VCaP (cell line): ENCODE data around the gene UST.
A peak's percentile ranks its signal among the peaks of the same experiment; 100 is the strongest.
"Not testable (repeated sequence)": the region's sequence is repeated elsewhere in the genome, so short reads cannot be mapped to it uniquely, and the experiment has no call there.

Source experiments
- H3K27ac ChIP-seq: fragments of 450-650 bp; 2 replicates; pipeline ENCODE4 v1.5.1; 2017
- TF ChIP-seq, protein P1 (sequence below): fragments of 450-650 bp; conservative IDR thresholded peaks from 2 replicates; pipeline ENCODE4 v1.5.1; 2017; ENCODE audit warnings: mild to moderate bottlenecking, moderate library complexity

The UST gene

DNA sequence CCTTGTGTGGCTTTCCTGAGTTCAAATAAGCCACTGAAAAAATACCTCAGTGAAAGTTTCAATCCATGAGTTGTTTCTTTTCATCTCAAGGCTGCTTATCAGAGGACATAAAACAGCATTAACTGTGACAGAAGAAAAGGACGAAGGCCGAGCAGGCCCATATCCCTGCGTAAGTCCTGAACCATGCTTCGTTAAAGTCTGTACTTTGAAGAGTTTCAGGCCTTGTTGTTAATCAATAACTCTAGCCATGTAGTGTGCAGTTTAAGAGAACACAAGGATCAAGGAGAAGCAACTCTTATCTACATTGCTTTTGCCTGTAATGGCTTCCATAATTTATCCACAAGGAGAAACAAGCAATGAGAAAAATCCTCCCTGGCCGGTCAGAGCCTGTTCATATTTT lies 165.4 kb downstream of the UST start:
- TF ChIP-seq, protein P1, sequence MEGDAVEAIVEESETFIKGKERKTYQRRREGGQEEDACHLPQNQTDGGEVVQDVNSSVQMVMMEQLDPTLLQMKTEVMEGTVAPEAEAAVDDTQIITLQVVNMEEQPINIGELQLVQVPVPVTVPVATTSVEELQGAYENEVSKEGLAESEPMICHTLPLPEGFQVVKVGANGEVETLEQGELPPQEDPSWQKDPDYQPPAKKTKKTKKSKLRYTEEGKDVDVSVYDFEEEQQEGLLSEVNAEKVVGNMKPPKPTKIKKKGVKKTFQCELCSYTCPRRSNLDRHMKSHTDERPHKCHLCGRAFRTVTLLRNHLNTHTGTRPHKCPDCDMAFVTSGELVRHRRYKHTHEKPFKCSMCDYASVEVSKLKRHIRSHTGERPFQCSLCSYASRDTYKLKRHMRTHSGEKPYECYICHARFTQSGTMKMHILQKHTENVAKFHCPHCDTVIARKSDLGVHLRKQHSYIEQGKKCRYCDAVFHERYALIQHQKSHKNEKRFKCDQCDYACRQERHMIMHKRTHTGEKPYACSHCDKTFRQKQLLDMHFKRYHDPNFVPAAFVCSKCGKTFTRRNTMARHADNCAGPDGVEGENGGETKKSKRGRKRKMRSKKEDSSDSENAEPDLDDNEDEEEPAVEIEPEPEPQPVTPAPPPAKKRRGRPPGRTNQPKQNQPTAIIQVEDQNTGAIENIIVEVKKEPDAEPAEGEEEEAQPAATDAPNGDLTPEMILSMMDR: no peak
- peak overlapping the region; percentile 56 for H3K27ac ChIP-seq

DNA sequence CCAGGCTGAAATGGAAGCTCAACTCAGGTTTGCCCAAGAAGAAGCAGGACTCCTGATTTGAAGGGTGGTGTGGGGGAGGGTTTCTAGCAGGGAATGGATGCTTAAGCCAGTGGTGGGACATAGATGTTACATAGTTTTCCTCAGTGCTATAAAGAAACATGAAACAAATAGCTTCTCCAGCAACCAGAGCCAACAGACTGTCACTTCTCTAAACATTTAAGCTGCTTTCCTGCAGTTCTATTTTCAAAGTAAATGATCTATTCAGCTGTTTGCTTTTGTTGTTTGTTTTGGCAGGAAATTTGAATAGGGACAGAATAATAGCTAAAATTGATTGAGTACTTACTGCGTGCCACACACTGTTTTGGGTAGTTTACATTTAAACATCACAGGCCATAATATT lies 169.0 kb downstream of the UST start:
- H3K27ac ChIP-seq: peak overlapping the region; percentile 40
- TF ChIP-seq, protein P1: no peak

DNA sequence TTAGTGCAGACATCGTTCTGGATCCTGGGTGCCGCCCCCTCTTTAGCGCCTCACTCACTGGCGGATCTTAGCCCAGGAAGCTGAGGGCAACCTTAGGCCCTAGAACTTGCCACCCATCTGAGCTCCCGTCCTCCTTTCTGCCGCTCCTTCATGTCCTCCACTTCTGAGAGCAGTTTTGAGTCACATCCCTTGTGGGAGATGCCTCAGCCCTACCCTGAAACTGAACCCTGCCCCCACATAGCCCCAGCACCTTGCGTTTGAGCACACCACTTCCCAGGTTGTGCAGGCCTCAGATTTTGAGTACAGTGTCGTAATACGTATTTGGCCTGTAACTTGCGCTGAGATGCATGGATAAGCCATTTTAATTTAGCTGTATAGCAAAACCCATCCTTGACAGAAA lies 169.7 kb downstream of the UST start:
- not testable (repeated sequence) for H3K27ac ChIP-seq

DNA sequence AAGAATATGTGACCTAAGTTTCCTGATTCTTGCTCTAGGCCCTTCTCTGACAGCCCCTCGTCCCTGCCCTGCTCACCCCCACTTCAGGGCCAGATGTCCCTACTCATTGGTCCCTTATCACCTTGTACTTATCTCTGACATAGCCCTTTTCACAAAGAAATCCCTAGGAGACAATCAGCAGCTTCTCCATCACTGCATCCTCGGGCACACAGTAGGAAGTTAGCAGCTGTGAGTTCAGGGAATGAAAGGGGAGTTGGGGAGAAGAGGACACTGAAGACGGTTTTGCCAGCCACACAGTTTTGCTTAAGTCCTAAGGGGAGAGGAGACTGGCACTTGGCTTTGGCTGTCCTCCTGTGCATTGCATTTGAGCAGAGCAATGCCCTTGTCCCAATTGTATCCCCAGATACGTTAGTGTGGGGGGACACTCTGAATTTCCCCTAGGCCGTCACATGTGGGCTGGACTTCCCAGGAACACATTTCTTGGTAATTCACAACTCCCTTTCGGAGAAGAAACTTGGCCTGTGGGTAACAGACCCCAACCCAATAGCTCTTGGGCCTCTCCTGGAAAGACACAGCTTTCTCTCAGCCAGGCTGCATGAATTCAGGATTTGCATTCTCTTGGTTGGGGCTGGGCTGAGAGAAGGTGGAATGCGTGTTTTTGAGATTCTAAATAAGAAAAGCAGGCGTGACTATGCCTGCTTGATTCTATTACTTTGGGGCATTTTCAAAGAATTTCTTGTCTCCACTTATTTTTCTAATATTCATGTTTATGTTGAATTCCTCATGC lies 177.6 kb downstream of the UST start:
- no peak overlapping the region for H3K27ac ChIP-seq
- TF ChIP-seq, protein P1: no peak

DNA sequence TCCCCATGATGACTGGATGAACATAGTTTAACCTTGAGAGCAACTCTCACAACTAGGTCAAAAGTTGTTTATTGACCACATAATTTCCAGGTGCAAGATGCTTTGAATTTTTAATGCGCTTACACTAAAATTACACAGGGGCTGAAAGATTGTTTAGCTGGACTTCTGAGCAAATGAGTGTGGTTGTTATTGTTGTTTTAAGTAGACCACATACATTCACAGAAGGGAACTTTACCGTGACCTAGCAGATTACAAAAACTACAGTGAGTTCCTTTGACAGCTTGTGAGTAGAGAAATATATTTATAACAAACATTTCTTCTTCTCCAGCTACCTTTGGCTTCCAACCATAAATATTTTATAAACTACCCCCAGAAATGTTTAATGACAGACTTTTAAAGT lies 178.9 kb downstream of the UST start:
- H3K27ac ChIP-seq: no peak overlapping the region
- TF ChIP-seq, protein P1: no peak

DNA sequence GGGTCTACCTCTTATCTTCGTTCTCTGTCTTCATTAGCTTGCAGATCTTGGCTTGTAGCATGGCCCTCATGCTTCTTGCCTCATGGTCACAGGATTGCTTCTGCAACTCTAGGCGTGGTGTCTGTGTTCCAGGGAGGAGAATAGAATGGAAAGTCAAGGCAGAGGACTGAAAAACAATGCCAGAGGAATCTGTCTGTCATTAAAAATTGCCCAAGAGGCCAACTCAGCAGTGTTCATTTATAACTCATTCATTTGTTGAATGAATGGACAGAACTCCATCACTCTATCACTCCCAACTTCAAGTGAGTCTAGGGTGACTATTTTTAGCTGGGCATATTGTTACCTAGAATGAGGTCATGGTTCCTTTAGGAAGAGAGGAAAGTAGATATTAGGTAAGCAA lies 179.6 kb downstream of the UST start:
- no peak overlapping the region for H3K27ac ChIP-seq
- TF ChIP-seq, protein P1: no peak

DNA sequence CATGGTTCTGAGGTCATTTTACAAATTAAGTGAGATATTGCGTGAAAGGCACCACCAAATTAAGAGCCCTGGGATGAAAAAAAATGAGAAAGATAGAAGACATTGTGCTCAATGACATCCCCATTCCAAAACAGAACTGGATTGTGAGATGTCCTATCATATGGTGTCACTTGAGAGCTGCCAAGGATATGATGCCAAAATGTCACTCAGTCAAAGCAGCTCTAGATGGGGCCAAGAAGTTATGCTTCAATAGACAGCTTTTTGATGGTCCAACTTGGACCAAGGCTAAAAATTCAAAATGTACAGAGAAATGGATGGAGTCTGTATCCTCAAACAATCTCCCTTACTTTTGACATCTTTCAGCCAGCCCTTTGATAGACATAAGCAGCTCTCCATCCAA lies 180.8 kb downstream of the UST start:
- H3K27ac ChIP-seq: no peak overlapping the region
- TF ChIP-seq, protein P1: no peak

DNA sequence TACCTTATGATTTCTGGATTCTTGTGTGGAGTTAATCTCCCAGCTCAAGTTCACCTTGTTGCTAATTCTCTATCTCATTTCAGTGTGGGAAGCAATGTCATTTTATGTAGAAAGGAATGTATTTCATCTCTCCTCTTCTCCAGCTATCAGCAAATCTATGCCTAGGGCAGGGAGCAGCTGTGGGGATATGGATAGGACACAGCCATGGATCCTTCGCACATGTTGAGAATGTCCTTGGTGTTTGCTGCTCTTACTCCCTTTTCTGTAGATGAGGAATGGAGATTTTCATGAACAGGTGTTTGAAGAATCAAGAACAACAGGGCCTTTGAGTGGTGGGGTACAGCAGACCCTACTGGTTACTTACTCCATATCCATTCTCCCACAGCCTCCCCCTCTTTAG lies 182.0 kb downstream of the UST start:
- no peak overlapping the region for H3K27ac ChIP-seq
- TF ChIP-seq, protein P1: no peak
